ENCODE data around the gene EXTL1. TPM values are rescaled to one million over a fixed set of nuclear protein-coding genes. Genes with fewer than 3 reads are reported as not detected.
"Not testable (repeated sequence)": the region's sequence is repeated elsewhere in the genome, so short reads cannot be mapped to it uniquely, and the experiment has no call there.

The EXTL1 gene, protein sequence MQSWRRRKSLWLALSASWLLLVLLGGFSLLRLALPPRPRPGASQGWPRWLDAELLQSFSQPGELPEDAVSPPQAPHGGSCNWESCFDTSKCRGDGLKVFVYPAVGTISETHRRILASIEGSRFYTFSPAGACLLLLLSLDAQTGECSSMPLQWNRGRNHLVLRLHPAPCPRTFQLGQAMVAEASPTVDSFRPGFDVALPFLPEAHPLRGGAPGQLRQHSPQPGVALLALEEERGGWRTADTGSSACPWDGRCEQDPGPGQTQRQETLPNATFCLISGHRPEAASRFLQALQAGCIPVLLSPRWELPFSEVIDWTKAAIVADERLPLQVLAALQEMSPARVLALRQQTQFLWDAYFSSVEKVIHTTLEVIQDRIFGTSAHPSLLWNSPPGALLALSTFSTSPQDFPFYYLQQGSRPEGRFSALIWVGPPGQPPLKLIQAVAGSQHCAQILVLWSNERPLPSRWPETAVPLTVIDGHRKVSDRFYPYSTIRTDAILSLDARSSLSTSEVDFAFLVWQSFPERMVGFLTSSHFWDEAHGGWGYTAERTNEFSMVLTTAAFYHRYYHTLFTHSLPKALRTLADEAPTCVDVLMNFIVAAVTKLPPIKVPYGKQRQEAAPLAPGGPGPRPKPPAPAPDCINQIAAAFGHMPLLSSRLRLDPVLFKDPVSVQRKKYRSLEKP
- total RNA-seq (1 to 10 TPM; 2.3 to 3.0 TPM), polyA plus RNA-seq (ENCODE audit: insufficient read length in 2 of 2) (10 to 100 TPM; 12.9 to 14.8 TPM)
- long read RNA-seq, donor 1, full-length matches to known transcripts = 2 of 2 reads
- long read RNA-seq, donor 1, partial matches to known transcripts = 0 of 2 reads
- long read RNA-seq, donor 1, other reads (novel, unspliced or antisense) = 0 of 2 reads
- long read RNA-seq, donor 2 = 0 reads
- long read RNA-seq, donor 3, full-length matches to known transcripts = 1 of 1 reads
- long read RNA-seq, donor 3, partial matches to known transcripts = 0 of 1 reads
- long read RNA-seq, donor 3, other reads (novel, unspliced or antisense) = 0 of 1 reads
- long read RNA-seq, donor 4 = 0 reads

DNA sequence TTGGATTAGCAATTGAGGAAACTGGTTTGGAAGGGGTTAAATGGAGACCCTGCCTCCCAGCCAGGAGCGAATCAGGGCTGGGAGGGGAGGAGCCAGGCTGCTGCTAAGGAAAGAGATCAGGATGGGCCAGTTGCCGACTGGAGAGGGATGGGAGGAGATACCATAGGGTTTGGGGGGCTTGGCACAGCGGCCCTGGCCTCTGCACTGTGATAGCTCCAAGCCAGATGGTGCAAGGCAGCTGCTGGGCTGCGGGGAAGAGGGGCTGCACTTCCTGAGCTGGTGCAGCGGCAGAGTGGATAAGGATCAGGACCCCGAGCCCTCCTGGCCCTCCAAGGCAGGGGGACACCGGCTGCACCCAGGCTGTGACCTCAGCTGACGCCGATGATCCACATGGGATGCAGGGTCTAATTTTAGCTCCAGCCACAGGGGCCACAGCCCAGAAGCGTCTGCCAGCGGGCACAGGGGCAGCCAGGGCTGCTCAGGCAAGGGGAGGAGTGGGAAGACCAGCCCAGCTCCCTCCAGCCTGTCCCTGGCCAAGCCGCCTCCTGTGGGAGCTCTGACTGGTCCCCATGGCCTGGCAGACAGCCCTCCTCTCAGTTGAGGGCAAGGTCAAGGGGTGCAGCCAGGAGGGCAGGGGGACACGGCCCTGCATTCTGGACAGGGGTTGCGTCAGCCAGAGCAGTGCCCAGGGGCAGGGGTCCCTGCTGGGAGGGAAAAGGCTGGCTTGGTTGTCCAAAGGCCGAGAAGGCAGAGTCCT lies at the start of gene EXTL1:
TSS of gene EXTL1 (plus strand) at position 129 of the 757 bp plus-strand sequence. CDS start 872 bp downstream, outside the sequence.
- Histone ChIP-seq H3K4me1 (ENCODE audit: control insufficient read depth, insufficient read depth, low read length) (peaks cover 67% of the 10 kb centered on the region), H3K27me3 (ENCODE audit: control insufficient read depth, insufficient read depth, low read length) (no peaks in the 10 kb centered on the region), H3K4me3 (ENCODE audit: low read depth, low read length) (peak within 1 kb of the TSS; percentile 59), H3K36me3 (ENCODE audit: control insufficient read depth, insufficient read depth, low read length) (peaks cover 5% of the 10 kb centered on the region), H3K9me3 (ENCODE audit: control insufficient read depth, insufficient read depth, low read length) (no peaks in the 10 kb centered on the region), H3K27ac (ENCODE audit: low read depth, low read length) (peak within 1 kb of the TSS; percentile 91)
- 10% methylated on average over 15 of the region's 15 CpGs for WGBS (ENCODE audit: insufficient coverage)
- peak; percentile 74 to 97 (median 80) for DNase-seq (ENCODE audit: low read depth in 4 of 6, low spot score in 6 of 6)

DNA sequence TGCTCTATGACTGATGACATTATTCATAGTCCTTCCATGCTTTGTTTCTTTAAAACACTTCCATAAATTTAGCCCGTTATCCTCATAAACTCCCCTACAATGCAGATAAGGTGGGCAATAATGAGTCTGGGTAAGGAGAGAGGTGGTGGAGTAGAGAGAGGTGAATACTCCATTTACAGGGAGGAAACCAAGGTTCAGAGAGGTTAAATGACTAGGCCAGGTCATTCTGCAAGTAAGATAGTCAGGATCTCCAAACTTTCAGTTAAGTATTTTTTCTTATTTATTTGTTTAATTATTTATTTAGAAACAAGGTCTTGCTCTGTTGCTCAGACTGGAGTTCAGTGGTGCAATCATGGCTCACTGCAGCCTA lies 49.8 kb upstream of the EXTL1 start:
- H3K27me3 ChIP-seq (ENCODE audit: control insufficient read depth, insufficient read depth, low read length) = no peaks in the 10 kb centered on the region
- no peak for DNase-seq (ENCODE audit: low read depth in 4 of 6, low spot score in 6 of 6)
- H3K27ac ChIP-seq (ENCODE audit: low read depth, low read length) = no peak overlapping the region
- H3K4me1 ChIP-seq (ENCODE audit: control insufficient read depth, insufficient read depth, low read length) = no peaks in the 10 kb centered on the region
- no CpG with 5 or more reads among the region's 1 CpG for WGBS (ENCODE audit: insufficient coverage)
- peaks cover 34% of the 10 kb centered on the region for H3K36me3 ChIP-seq (ENCODE audit: control insufficient read depth, insufficient read depth, low read length)
- H3K9me3 ChIP-seq (ENCODE audit: control insufficient read depth, insufficient read depth, low read length) = no peaks in the 10 kb centered on the region
- H3K4me3 ChIP-seq (ENCODE audit: low read depth, low read length) = no peak overlapping the region

DNA sequence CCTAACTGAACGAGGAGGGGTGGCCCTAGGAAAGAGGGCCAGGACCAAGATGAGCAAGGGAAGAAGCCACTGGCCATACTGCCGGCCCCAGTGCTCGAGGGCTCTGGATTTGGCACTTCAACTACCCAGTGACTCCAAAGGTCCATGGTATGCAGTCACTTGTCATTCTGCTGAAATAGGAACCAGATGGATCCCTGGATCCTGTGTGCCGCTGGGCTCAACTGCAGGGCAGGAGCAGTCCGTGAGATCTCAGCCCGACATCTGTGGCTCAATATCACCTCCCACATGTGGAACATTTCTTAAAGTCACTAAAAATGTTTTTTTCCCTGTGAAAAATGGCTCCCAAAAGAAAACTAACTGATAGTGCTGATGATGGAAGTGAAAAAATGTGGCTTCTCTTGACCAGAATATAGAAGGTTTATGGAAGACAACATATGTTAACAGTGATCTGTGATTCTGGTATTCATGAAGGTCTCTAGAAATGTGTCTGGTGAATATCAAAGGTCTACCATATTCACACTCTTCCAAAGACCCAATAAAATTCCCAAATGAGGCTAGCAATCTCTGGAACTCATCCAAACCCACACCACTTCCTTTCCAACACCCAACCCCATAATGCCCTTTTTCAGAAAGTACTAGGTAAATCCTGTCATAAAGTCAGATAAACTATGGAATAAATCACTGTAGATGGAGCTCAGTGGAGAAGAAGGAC lies 47.8 kb upstream of the EXTL1 start:
- Histone ChIP-seq H3K27me3 (ENCODE audit: control insufficient read depth, insufficient read depth, low read length) (no peaks in the 10 kb centered on the region), H3K9me3 (ENCODE audit: control insufficient read depth, insufficient read depth, low read length) (no peaks in the 10 kb centered on the region), H3K36me3 (ENCODE audit: control insufficient read depth, insufficient read depth, low read length) (peaks cover 26% of the 10 kb centered on the region), H3K27ac (ENCODE audit: low read depth, low read length) (no peak overlapping the region), H3K4me3 (ENCODE audit: low read depth, low read length) (no peak overlapping the region), H3K4me1 (ENCODE audit: control insufficient read depth, insufficient read depth, low read length) (no peaks in the 10 kb centered on the region)
- DNase-seq (ENCODE audit: low read depth in 4 of 6, low spot score in 6 of 6) = no peak
- 96% methylated on average over 4 of the region's 6 CpGs for WGBS (ENCODE audit: insufficient coverage)

DNA sequence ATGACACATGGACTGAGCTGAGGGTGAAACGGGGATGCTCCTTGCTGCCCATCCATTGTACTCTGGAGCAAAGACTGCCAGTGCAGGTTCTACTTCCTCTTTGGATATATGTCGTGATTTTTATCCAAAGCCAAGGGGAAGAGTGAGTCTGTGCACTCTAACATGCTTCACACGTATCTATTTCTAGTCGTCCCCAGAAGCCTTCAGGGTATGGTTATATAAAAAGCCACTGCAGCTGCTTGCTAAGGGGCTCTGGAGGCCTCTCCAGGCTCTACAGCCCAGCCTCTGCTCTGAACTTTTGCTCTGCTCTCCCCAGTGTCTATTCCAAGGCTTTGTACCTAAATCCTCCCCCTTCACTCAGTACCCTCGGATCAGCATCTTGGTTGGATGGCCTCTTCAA lies 43.8 kb upstream of the EXTL1 start:
- peaks cover 32% of the 10 kb centered on the region for H3K36me3 ChIP-seq (ENCODE audit: control insufficient read depth, insufficient read depth, low read length)
- H3K4me3 ChIP-seq (ENCODE audit: low read depth, low read length) = no peak overlapping the region
- no peak overlapping the region for H3K27ac ChIP-seq (ENCODE audit: low read depth, low read length)
- H3K27me3 ChIP-seq (ENCODE audit: control insufficient read depth, insufficient read depth, low read length) = no peaks in the 10 kb centered on the region
- no peaks in the 10 kb centered on the region for H3K9me3 ChIP-seq (ENCODE audit: control insufficient read depth, insufficient read depth, low read length)
- no peak for DNase-seq (ENCODE audit: low read depth in 4 of 6, low spot score in 6 of 6)
- no peaks in the 10 kb centered on the region for H3K4me1 ChIP-seq (ENCODE audit: control insufficient read depth, insufficient read depth, low read length)
- 94% methylated on average over 4 of the region's 5 CpGs for WGBS (ENCODE audit: insufficient coverage)

DNA sequence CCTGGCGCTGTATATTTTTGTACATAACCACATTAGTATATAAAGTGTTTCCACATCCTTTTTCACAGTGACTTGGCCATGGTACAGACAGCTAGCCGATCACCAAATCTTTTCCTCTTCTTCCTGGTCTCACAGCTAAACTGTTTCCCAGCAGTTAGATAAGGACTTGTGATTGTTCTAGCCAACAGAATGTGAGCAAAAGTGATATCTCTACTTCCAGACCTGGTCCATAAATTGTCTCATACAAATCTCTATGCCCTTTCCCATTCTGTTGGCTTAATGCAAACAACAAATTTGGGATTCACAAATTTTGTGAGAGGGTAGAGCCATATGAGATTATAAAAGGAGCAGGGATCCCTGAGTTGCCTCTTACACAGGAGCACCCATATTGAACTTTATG lies 43.2 kb upstream of the EXTL1 start:
- no peak overlapping the region for H3K27ac ChIP-seq (ENCODE audit: low read depth, low read length)
- H3K4me1 ChIP-seq (ENCODE audit: control insufficient read depth, insufficient read depth, low read length) = no peaks in the 10 kb centered on the region
- peaks cover 34% of the 10 kb centered on the region for H3K36me3 ChIP-seq (ENCODE audit: control insufficient read depth, insufficient read depth, low read length)
- no CpG with 5 or more reads among the region's 2 CpGs for WGBS (ENCODE audit: insufficient coverage)
- H3K4me3 ChIP-seq (ENCODE audit: low read depth, low read length) = no peak overlapping the region
- no peak for DNase-seq (ENCODE audit: low read depth in 4 of 6, low spot score in 6 of 6)
- H3K9me3 ChIP-seq (ENCODE audit: control insufficient read depth, insufficient read depth, low read length) = no peaks in the 10 kb centered on the region
- no peaks in the 10 kb centered on the region for H3K27me3 ChIP-seq (ENCODE audit: control insufficient read depth, insufficient read depth, low read length)

DNA sequence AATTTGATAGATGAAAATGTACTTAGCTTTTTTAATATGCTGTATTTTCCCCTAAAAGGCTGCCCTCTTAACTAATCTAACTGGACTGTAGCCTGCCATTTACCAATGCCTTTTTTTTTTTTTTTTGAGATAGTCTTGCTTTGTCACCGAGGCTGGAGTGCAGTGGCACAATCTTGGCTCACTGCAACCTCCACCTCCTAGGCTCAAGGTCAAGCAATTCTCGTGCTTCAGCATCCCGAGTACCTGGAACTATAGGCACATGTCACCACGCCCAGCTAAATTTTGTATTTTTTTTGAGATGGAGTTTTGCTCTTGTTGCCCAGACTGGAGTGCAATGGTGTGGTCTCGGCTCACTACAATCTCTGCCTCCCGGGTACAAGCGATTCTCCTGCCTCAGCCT lies 42.4 kb upstream of the EXTL1 start:
- H3K4me1 ChIP-seq (ENCODE audit: control insufficient read depth, insufficient read depth, low read length) = no peaks in the 10 kb centered on the region
- DNase-seq (ENCODE audit: low read depth in 4 of 6, low spot score in 6 of 6) = no peak
- H3K27ac ChIP-seq (ENCODE audit: low read depth, low read length) = no peak overlapping the region
- WGBS (ENCODE audit: insufficient coverage) = 100% methylated on average over 1 of the region's 7 CpGs
- H3K36me3 ChIP-seq (ENCODE audit: control insufficient read depth, insufficient read depth, low read length) = peaks cover 30% of the 10 kb centered on the region
- no peaks in the 10 kb centered on the region for H3K27me3 ChIP-seq (ENCODE audit: control insufficient read depth, insufficient read depth, low read length)
- H3K9me3 ChIP-seq (ENCODE audit: control insufficient read depth, insufficient read depth, low read length) = no peaks in the 10 kb centered on the region
- H3K4me3 ChIP-seq (ENCODE audit: low read depth, low read length) = no peak overlapping the region

DNA sequence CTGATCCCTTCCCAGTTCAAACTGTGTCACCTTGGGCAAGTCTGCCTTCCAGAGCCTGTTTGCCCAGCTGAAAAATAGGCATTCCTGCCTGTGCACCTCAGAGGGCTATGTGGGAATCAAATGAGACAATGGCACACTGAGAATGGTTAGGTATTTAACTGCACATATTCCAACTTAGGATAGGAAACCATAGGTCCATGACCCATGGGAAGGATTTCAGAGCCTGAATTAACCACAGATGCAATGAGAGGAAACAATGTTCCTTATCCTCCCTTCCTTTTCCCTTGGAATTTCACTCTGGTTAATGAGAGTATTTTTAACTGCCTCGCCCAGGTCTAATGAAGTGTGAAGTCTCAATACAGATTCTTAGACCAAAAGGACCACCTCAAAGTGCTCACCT lies 36.4 kb upstream of the EXTL1 start:
- no CpG with 5 or more reads among the region's 1 CpG for WGBS (ENCODE audit: insufficient coverage)
- no peaks in the 10 kb centered on the region for H3K9me3 ChIP-seq (ENCODE audit: control insufficient read depth, insufficient read depth, low read length)
- peaks cover 30% of the 10 kb centered on the region for H3K36me3 ChIP-seq (ENCODE audit: control insufficient read depth, insufficient read depth, low read length)
- no peak for DNase-seq (ENCODE audit: low read depth in 4 of 6, low spot score in 6 of 6)
- H3K27me3 ChIP-seq (ENCODE audit: control insufficient read depth, insufficient read depth, low read length) = no peaks in the 10 kb centered on the region
- no peak overlapping the region for H3K27ac ChIP-seq (ENCODE audit: low read depth, low read length)
- H3K4me3 ChIP-seq (ENCODE audit: low read depth, low read length) = no peak overlapping the region
- no peaks in the 10 kb centered on the region for H3K4me1 ChIP-seq (ENCODE audit: control insufficient read depth, insufficient read depth, low read length)

DNA sequence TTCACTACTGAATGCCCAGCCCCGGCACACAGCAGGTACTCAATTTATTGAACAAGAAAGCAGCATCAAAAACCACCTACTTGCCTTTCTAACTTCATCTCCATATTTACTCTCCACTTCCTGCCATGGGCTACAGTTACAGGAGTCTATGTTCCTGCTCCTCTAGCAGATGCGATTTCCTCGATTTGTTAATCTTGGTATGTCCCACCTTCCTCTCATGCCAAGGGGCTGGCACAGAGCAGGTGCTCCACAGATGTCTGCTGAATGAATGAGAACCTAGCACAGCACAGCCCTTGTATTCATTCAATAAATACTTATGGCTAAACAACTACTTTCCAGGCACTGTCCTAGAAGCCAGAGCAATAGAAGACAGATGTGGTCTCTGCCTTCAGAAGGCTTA lies 35.9 kb upstream of the EXTL1 start:
- peak in 1 of 6 donors; percentile 8 for DNase-seq (ENCODE audit: low read depth in 4 of 6, low spot score in 6 of 6)
- H3K27me3 ChIP-seq (ENCODE audit: control insufficient read depth, insufficient read depth, low read length) = no peaks in the 10 kb centered on the region
- no peak overlapping the region for H3K27ac ChIP-seq (ENCODE audit: low read depth, low read length)
- no peaks in the 10 kb centered on the region for H3K4me1 ChIP-seq (ENCODE audit: control insufficient read depth, insufficient read depth, low read length)
- H3K4me3 ChIP-seq (ENCODE audit: low read depth, low read length) = no peak overlapping the region
- WGBS (ENCODE audit: insufficient coverage) = 96% methylated on average over 3 of the region's 3 CpGs
- H3K9me3 ChIP-seq (ENCODE audit: control insufficient read depth, insufficient read depth, low read length) = no peaks in the 10 kb centered on the region
- peaks cover 30% of the 10 kb centered on the region for H3K36me3 ChIP-seq (ENCODE audit: control insufficient read depth, insufficient read depth, low read length)

DNA sequence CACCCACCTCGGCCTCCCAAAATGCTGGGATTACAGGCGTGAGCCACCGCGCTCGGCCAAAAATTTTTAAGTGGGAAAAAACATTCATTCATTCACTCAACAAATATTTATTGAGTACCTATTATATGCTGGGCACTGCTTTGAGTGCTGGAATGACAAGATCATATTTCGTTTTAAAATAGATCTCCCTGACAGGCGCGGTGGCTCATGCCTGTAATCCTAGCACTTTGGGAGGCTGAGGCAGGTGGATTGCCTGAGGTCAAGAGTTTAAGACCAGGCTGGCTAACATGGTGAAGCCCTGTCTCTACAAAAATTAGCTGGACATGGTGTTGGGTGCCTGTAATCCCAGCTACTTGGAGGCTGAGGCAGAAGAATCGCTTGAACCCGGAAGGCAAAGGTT lies 34.8 kb upstream of the EXTL1 start:
- H3K27me3 ChIP-seq (ENCODE audit: control insufficient read depth, insufficient read depth, low read length); DNase-seq (ENCODE audit: low read depth in 4 of 6, low spot score in 6 of 6); H3K4me1 ChIP-seq (ENCODE audit: control insufficient read depth, insufficient read depth, low read length); H3K27ac ChIP-seq (ENCODE audit: low read depth, low read length); H3K4me3 ChIP-seq (ENCODE audit: low read depth, low read length); H3K9me3 ChIP-seq (ENCODE audit: control insufficient read depth, insufficient read depth, low read length): not testable (repeated sequence)
- 98% methylated on average over 4 of the region's 10 CpGs for WGBS (ENCODE audit: insufficient coverage)
- H3K36me3 ChIP-seq (ENCODE audit: control insufficient read depth, insufficient read depth, low read length) = peaks cover 27% of the 10 kb centered on the region

Measured in spinal cord (tissue), 10 donors.